Esophagus squamous epithelium (tissue), 5 donors: ENCODE data around the gene NFKBIE. TPM values are rescaled to one million over a fixed set of nuclear protein-coding genes. Genes with fewer than 3 reads are reported as not detected.

Source experiments
- DNase-seq: peaks from one replicate; lab custom pipeline; 2025; lab: John Stamatoyannopoulos, UW
- H3K27ac ChIP-seq, 4 donors: fragments of 200-600 bp; sonication (generic); one replicate each; pipeline ENCODE4 v1.5.1; 2016 to 2019; ENCODE audit warnings: mild to moderate bottlenecking in 1 of 4
- H3K27me3 ChIP-seq, 4 donors: fragments of 200-600 bp; sonication (generic); 1 replicate in 3 of 4; 2 replicates in 1 of 4; pipeline versions ENCODE4 v1.5.1 to v1.6.0; 2017 to 2021; ENCODE audit warnings: antibody characterized with exemption in 1 of 4
- H3K36me3 ChIP-seq, 3 donors: fragments of 200-600 bp; sonication (generic); one replicate each; pipeline ENCODE4 v1.5.1; 2016 to 2019
- H3K4me1 ChIP-seq, 3 donors: fragments of 200-600 bp; sonication (generic); one replicate each; pipeline ENCODE4 v1.5.1; 2017 to 2019
- H3K4me3 ChIP-seq, 4 donors: fragments of 200-600 bp; sonication (generic); 1 replicate in 3 of 4; 2 replicates in 1 of 4; pipeline ENCODE4 v1.5.1; 2016 to 2019; ENCODE audit warnings: mild to moderate bottlenecking in 2 of 4, moderate library complexity in 1 of 4
- H3K9me3 ChIP-seq, 3 donors: fragments of 200-600 bp; sonication (generic); one replicate each; pipeline ENCODE4 v1.5.1; 2016 to 2019
- CTCF ChIP-seq, 6 experiments: fragments of 450-650 bp in 4 of 6; fragments of 200-600 bp in 2 of 6; sonication (generic) in 2 of 6; IDR thresholded peaks; one replicate each; pipeline ENCODE4 v1.5.1; 2016 to 2019; ENCODE audit warnings: antibody characterized with exemption in 6 of 6, mild to moderate bottlenecking in 4 of 6, moderate library complexity in 4 of 6
- POLR2A ChIP-seq, 4 donors: fragments of 450-650 bp; IDR thresholded peaks; one replicate each; pipeline ENCODE4 v1.6.1; 2017; ENCODE audit warnings: antibody characterized with exemption in 4 of 4, mild to moderate bottlenecking in 4 of 4, moderate library complexity in 3 of 4
- WGBS, 2 donors: methylation state at CpG; one replicate each; pipeline ENCODE4 v1.1.5; 2018; 5-methylcytosine and 5-hydroxymethylcytosine counted together
- intact Hi-C: fragments of 100-400 bp; cut with DNase I; formaldehyde crosslinking; loops from one replicate; pipeline ENCODE4 v1.15.0; 2022
- total RNA-seq, 4 donors: library from RNA; depleted of rRNA; stranded (reverse); fragments of >200 nt; gene quantifications; one replicate each; pipeline ENCODE4 v1.1.0, GENCODE V29; 2016
- donor health status: DM: yes; HTN: yes; CAD: no.

Gene NFKBIE
- total RNA-seq, 4 donors from 2014 or later, result 8.6 to 11.2 (median 10.2) TPM

GRCh38 chr6:44249082-44249748 is 16.1 kb downstream of the NFKBIE start:
- intact Hi-C loops, result no loop called here
- 60 to 62% methylated on average over 7 to 9 of the region's 9 CpGs for WGBS, 2 donors
- H3K9me3 ChIP-seq, result no peaks in the 10 kb centered on the region
- H3K4me3 ChIP-seq, result peak overlapping the region in 2 of 4 donors; percentile 81 to 93
- TF ChIP-seq POLR2A (IDR thresholded peaks at IDR 0.05) (no peak), CTCF (IDR thresholded peaks at IDR 0.05) (no peak)
- H3K36me3 ChIP-seq, result peaks cover 35 to 60% (median 52%) of the 10 kb centered on the region in 3 donors
- DNase-seq, result no peak
- H3K4me1 ChIP-seq, result peaks cover 16 to 71% (median 31%) of the 10 kb centered on the region in 3 donors
- peak overlapping the region in 2 of 4 donors; percentile 97 to 99 for H3K27ac ChIP-seq
- no peaks in the 10 kb centered on the region for H3K27me3 ChIP-seq

- Histone ChIP-seq H3K36me3 (peaks cover 33 to 54% (median 47%) of the 10 kb centered on the region in 3 donors), H3K27me3 (no peaks in the 10 kb centered on the region), H3K4me3 (peak overlapping the region; percentile 81 to 94 (median 94)), H3K4me1 (peaks cover 16 to 66% (median 31%) of the 10 kb centered on the region in 3 donors), H3K9me3 (no peaks in the 10 kb centered on the region), H3K27ac (peak overlapping the region; percentile 96 to 99 (median 98))
- intact Hi-C loops, result no loop called here
- 0% methylated on average over 1 of the region's 1 CpG for WGBS, 2 donors
- no peak for DNase-seq
- TF ChIP-seq POLR2A (IDR thresholded peaks at IDR 0.05) (no peak), CTCF (IDR thresholded peaks at IDR 0.05) (no peak)
Measured at GRCh38 chr6:44248579-44248978, 16.8 kb downstream of the NFKBIE start.

GRCh38 chr6:44247338-44248302 is 17.7 kb downstream of the NFKBIE start:
- DNase-seq, result no peak

GRCh38 chr6:44246663-44247337 is 18.6 kb downstream of the NFKBIE start, which contains the start of gene HSP90AB1:
TSS of gene HSP90AB1 (plus strand) at chr6:44247101. CDS start at chr6:44248630, 1,529 bp downstream.
- WGBS, 2 donors, result 0 to 2% methylated on average over 20 to 25 of the region's 34 CpGs
- Histone ChIP-seq H3K27ac (peak within 1 kb of the TSS; percentile 96 to 99 (median 98)), H3K36me3 (peaks cover 19 to 36% (median 29%) of the 10 kb centered on the region in 3 donors), H3K4me1 (peaks cover 16 to 48% (median 31%) of the 10 kb centered on the region in 3 donors), H3K9me3 (no peaks in the 10 kb centered on the region), H3K27me3 (no peaks in the 10 kb centered on the region), H3K4me3 (peak within 1 kb of the TSS; percentile 81 to 94 (median 94))
- intact Hi-C loops, result no loop called here
- peak in 2 of 6 experiments; percentile 5 to 16 for TF ChIP-seq CTCF (IDR thresholded peaks at IDR 0.05)
- peak in 3 of 4 donors; percentile 90 to 99 (median 96) for TF ChIP-seq POLR2A (IDR thresholded peaks at IDR 0.05)
- peak; percentile 92 for DNase-seq

More at GRCh38 chr6:44247338-44248302, 17.7 kb downstream of the NFKBIE start:
- H3K27me3 ChIP-seq, result no peaks in the 10 kb centered on the region
- no peaks in the 10 kb centered on the region for H3K9me3 ChIP-seq
- intact Hi-C loops, result no loop called here
- H3K4me3 ChIP-seq, result peak overlapping the region; percentile 81 to 94 (median 94)
- TF ChIP-seq CTCF (IDR thresholded peaks at IDR 0.05) (no peak), POLR2A (IDR thresholded peaks at IDR 0.05) (peak in 1 of 4 donors; percentile 8)
- WGBS, 2 donors, result 0 to 1% methylated on average over 15 to 20 of the region's 52 CpGs
- H3K27ac ChIP-seq, result peak overlapping the region; percentile 96 to 99 (median 98)
- H3K4me1 ChIP-seq, result peaks cover 16 to 57% (median 31%) of the 10 kb centered on the region in 3 donors
- peaks cover 27 to 44% (median 37%) of the 10 kb centered on the region in 3 donors for H3K36me3 ChIP-seq
